Kidney (tissue), 14 donors: ENCODE data around the gene ARIH2. TPM values are rescaled to one million over a fixed set of nuclear protein-coding genes. Genes with fewer than 3 reads are reported as not detected.

ENCODE experiments used
- DNase-seq, 5 donors: peaks; one replicate each; pipeline ENCODE4 v3.0.0-alpha.2; 2013 to 2020
- FAIRE-seq: peaks from 2 replicates; lab custom pipeline; 2012; peaks lifted over from hg19 to GRCh38; lab: Jason Lieb, UNC
- H3K27ac ChIP-seq, 2 donors: one replicate each; pipeline ENCODE4 v1.7.0; 2013; ENCODE audit warnings: low read depth in 2 of 2, low read length in 2 of 2, inconsistent platforms in 1 of 2
- H3K27me3 ChIP-seq: one replicate; pipeline ENCODE4 v1.7.1; 2013; ENCODE audit warnings: low read length, inconsistent platforms; ENCODE audit not compliant: control insufficient read depth, insufficient read depth
- H3K36me3 ChIP-seq, 3 donors: one replicate each; pipeline versions ENCODE4 v1.7.0 to v1.7.1; 2013; ENCODE audit warnings: low read length in 3 of 3, control low read depth in 1 of 3, inconsistent platforms in 1 of 3; ENCODE audit not compliant: insufficient read depth in 3 of 3, control insufficient read depth in 2 of 3
- H3K4me1 ChIP-seq, 3 donors: one replicate each; pipeline versions ENCODE4 v1.7.0 to v1.7.1; 2013; ENCODE audit warnings: low read length in 3 of 3, inconsistent platforms in 1 of 3, low read depth in 1 of 3; ENCODE audit not compliant: control insufficient read depth in 2 of 3, insufficient read depth in 2 of 3
- H3K4me3 ChIP-seq, 3 donors: one replicate each; pipeline versions ENCODE4 v1.7.0 to v1.8.1; 2013; ENCODE audit warnings: low read length in 3 of 3, control low read depth in 1 of 3, inconsistent platforms in 1 of 3
- H3K9ac ChIP-seq, 3 donors: one replicate each; pipeline versions ENCODE4 v1.7.0 to v1.7.1; 2013; ENCODE audit warnings: low read length in 3 of 3, control low read depth in 1 of 3, inconsistent platforms in 1 of 3
- H3K9me3 ChIP-seq, 3 donors: one replicate each; pipeline versions ENCODE4 v1.7.0 to v1.7.1; 2013; ENCODE audit warnings: low read length in 3 of 3, control low read depth in 1 of 3, inconsistent platforms in 1 of 3; ENCODE audit not compliant: control insufficient read depth in 2 of 3, insufficient read depth in 1 of 3
- CTCF ChIP-seq: IDR thresholded peaks from 3 replicates; pipeline ENCODE4 v1.5.1; 2012; ENCODE audit warnings: mild to moderate bottlenecking, moderate library complexity, borderline replicate concordance; ENCODE audit not compliant: insufficient read depth; ENCODE audit errors: extremely low read depth
- intact Hi-C: fragments of 100-400 bp; cut with DNase I; formaldehyde crosslinking; loops from one replicate; pipeline ENCODE4 v1.11.1; 2022
- polyA plus RNA-seq: library from polyadenylated mRNA; stranded (reverse); fragments of 350-450 nt; fragmentation: Illumina TruSeq; extraction: RNeasy Lipid Tissue Mini Kit (QIAGEN cat#74804); gene quantifications from one replicate; pipeline ENCODE4 v1.2.3, GENCODE V29; 2014; ENCODE audit warnings: low read depth, low replicate concordance; ENCODE audit not compliant: insufficient read depth
- total RNA-seq: library from RNA; stranded (reverse); fragmentation: NEBNext Ultra II Directional; extraction: Animal tissue kit (Norgen Biotek cat#: 25700); gene quantifications from one replicate; pipeline ENCODE4 v1.2.1, GENCODE V29; 2021
- donor health status: control.
- donor health status: control.
- donor health status: control.
- donor health status: control.
- donor health status: control.
- donor health status: DM: yes; HTN: yes; CAD: no.
- donor health status: Normal renal cell carcinoma (clear cell type).

Gene ARIH2
- total and polyA plus RNA-seq, 2 donors from 2014 or later: 30.4 to 75.7 TPM

DNA sequence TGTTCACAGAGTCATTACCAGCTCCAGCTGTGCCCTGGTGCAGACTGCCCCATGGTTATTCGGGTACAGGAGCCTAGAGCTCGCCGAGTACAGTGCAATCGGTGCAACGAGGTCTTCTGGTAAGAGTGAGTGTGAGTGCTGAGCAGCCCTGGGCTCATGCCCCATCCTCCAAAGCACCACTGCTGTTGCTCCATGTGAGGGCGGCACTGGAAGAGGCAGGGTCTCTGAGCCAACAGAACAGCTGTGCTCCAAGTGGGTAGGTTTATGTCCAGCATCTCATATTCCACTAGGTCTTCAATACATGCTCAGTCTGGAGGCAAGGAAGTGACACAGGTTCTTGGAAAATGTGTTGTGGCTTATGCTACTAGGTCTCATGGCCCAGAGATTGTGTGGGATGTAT is 51.9 kb downstream of the ARIH2 start:
- Histone ChIP-seq H3K27ac (no peak overlapping the region), H3K36me3 (peaks cover 14 to 62% (median 50%) of the 10 kb centered on the region in 3 donors), H3K27me3 (no peaks in the 10 kb centered on the region), H3K9me3 (no peaks in the 10 kb centered on the region), H3K4me3 (no peak overlapping the region), H3K9ac (no peak overlapping the region), H3K4me1 (no peaks in the 10 kb centered on the region)
- no peak for FAIRE-seq
- intact Hi-C loops: no loop called here
- no peak for TF ChIP-seq CTCF
- no peak for DNase-seq

DNA sequence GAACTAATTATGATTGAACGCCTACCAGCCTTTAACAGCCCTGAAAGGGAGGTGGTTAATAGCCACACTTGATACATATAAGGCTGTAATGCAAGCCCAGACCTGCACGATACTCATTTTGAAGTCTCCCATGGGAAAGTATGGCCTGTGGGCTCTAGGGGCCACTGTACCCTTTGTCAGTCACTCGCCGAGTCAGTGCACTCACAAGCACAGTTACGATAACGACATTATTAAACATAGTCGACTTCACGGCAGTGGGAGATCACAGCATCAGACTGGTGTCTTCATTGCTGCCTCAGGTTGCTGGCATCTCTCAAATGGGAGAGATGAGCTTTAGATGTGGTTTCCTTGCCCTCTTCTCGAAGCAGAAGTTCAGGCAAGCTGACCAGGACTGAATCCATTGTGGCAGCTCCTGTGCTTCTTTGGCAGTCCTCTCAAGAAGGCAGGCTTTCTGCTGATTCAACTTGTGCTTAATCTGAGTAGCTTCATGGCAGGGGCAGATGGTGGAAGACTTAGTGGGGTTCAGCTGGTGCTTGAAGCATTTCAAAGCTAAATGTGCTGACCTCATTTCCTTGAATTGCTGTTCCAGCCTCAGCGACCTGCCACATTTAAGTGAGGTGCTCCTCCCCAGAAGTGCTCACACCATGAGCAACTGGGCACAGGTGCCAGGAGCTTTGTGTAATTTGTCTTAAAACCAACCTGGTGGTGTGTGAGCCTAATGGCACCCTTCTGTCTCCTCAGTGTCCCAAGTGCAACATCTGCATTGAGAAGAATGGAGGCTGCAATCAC is 55.6 kb downstream of the ARIH2 start:
- H3K9me3 ChIP-seq: no peaks in the 10 kb centered on the region
- no peak overlapping the region for H3K4me3 ChIP-seq
- no peaks in the 10 kb centered on the region for H3K27me3 ChIP-seq
- intact Hi-C loops: no loop called here
- H3K4me1 ChIP-seq: no peaks in the 10 kb centered on the region
- no peak overlapping the region for H3K27ac ChIP-seq
- no peak for TF ChIP-seq CTCF
- no peak overlapping the region for H3K9ac ChIP-seq
- peaks cover 19 to 55% (median 52%) of the 10 kb centered on the region in 3 donors for H3K36me3 ChIP-seq
- DNase-seq (no peak), FAIRE-seq (no peak)

DNA sequence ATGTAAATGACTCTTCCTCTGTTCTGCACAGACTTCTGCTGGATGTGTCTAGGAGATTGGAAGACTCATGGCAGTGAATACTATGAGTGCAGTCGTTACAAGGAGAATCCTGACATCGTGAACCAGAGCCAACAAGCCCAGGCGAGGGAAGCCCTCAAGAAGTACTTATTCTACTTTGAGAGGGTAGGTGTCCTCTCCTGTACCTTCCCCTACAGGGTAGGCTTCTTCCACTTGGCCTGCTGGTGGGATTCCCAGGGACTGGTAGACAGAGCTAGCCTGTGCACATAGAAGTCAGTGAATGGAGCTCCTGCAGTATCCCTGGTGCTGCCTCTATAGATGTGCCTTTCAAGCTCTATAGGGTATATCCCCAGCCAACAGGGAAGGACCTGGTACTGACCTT is 60.8 kb downstream of the ARIH2 start:
- H3K4me1 ChIP-seq: no peaks in the 10 kb centered on the region
- H3K9ac ChIP-seq: no peak overlapping the region
- peaks cover 16 to 67% (median 39%) of the 10 kb centered on the region in 3 donors for H3K36me3 ChIP-seq
- TF ChIP-seq CTCF: no peak
- intact Hi-C loops: no loop called here
- no peak overlapping the region for H3K4me3 ChIP-seq
- no peaks in the 10 kb centered on the region for H3K9me3 ChIP-seq
- H3K27ac ChIP-seq: no peak overlapping the region
- no peaks in the 10 kb centered on the region for H3K27me3 ChIP-seq
- DNase-seq (no peak), FAIRE-seq (no peak)
